GM12873 (cell line): Measurements from ENCODE around the gene ARPP21.

Source experiments
- CTCF ChIP-seq: IDR thresholded peaks from 2 replicates; pipeline ENCODE4 v1.5.1; 2012; ENCODE audit warnings: low read depth, mild to moderate bottlenecking, moderate library complexity, low read length, control low read depth; ENCODE audit not compliant: insufficient read depth; ENCODE audit errors: missing control alignments

The ARPP21 gene

DNA sequence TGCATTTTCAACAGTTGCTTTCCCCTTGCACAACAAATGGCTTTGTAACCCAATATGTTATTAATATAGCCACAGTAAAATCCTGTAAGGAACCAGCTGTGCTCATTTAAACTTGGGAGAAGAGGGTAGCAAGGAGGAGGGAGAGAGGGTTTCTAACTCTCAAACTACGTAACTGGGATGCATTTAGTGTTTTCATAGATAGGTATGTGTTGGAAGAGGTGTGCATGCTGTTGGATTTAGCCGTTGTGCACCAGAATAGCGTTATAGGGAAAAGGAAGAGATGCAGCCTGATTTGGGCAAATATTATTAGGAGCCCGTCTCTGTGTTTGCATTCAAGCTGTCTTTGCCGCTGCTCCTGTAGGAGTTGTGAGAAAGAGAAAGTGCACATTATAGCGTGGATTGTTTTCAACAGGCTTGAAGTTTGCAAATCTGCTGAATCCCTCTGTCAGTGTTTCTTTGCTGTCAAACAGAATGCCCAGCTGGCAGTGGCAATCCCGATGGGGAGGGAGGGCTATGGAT lies 39.4 kb downstream of the ARPP21 start:
- TF ChIP-seq CTCF = no peak

DNA sequence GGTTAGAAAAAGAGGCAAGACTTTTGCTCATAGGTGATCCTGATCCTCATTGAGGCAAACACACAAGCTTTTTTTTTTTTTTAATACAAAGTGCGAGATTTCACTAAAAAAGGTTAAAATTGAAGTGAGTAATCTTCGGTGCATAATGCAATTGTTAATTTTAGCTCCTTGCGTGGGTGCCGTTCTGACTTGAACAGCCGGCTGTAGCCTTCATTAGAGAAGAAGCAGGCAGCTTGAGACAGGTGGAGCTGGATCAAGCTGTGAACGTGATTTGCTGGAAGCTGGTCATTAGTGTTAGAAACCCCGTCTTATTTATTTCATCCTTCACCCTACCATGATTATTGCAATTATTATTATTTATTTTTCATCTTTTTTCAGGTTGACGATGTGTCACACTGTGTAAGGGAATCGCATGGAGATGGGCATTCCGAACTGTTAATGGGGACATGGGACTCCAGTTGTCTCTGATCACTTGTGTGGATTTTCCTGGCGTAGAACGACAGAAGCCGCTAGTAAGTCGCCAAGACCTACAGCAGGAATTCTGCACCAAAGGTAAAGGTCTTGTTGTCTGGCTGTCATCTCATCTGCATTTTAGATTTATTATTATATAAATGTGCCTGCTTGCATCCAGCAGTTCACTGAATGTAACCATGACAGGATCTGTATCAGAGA lies 40.2 kb downstream of the ARPP21 start:
- no peak for TF ChIP-seq CTCF

- no peak for TF ChIP-seq CTCF
Observed at GRCh38 chr3:35680866-35681650, 41.7 kb downstream of the ARPP21 start.

DNA sequence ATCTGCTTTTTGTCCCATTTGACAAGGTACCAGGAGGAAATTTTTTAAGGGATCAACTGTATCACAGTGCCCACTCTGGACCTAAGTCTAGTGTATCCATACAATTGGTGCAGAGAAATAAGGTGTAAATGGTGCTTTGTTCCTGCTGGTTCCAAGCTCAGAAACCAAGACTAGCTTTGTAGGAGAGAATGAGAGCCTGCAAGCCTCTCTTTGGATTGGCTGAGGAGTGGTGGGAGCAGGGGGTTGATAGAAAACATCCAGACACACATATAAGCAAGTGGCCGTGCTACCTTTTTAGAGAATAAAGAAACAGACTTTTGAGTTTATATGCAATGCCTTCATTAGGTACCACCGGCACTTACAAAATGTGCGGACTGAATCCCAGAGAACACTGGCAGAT lies 45.8 kb downstream of the ARPP21 start:
- no peak for TF ChIP-seq CTCF

- no peak for TF ChIP-seq CTCF
Observed at GRCh38 chr3:35688826-35689225, 49.5 kb downstream of the ARPP21 start.

GRCh38 chr3:35690271-35690670 lies 50.9 kb downstream of the ARPP21 start:
- TF ChIP-seq CTCF = no peak

- TF ChIP-seq CTCF = no peak
Observed at GRCh38 chr3:35705904-35706303, 66.6 kb downstream of the ARPP21 start.
